Measurements from ENCODE around the gene CYP21A2.

The CYP21A2 gene

DNA sequence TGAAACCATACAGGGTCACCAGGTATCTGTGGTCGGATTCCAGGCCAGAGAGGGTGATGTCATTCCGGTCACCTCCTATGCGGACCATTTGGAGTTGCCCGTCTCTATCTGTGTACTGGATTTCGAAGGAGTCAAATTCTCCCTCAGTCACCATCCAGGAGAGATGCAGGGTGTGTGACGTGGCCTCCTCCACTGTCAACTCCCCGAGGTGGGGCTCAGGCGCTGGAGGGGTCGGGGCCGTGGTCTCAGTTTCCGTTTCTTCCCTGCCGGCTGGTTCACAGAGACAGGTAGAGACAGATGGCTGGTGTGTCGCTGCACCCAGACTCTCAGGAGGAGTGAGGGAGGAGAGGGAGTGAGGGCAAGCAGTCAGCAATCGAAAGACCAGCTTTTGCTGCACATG is 30.7 kb downstream of the CYP21A2 start:
- Histone ChIP-seq H3K4me3 (ENCODE audit: low read length) (no peak overlapping the region), H3K27me3 (ENCODE audit: low read depth, low read length) (no peaks in the 10 kb centered on the region), H4K20me1 (ENCODE audit: insufficient read depth, low read length) (no peaks in the 10 kb centered on the region), H3K79me2 (ENCODE audit: low read length) (no peaks in the 10 kb centered on the region), H3K9me3 (ENCODE audit: insufficient read depth, low read length) (no peaks in the 10 kb centered on the region), H3K4me1 (ENCODE audit: low read length) (no peaks in the 10 kb centered on the region), H3K4me2 (ENCODE audit: low read length) (no peak overlapping the region), H3K27ac (ENCODE audit: low read length) (no peak overlapping the region), H3K36me3 (replicated peaks; ENCODE audit: low read depth, low read length) (no peaks in the 10 kb centered on the region), H2AFZ (ENCODE audit: low read depth, low read length) (no peak overlapping the region), H3K9ac (ENCODE audit: low read length) (no peak overlapping the region)
- TF ChIP-seq CTCF (IDR thresholded peaks at IDR 0.05; ENCODE audit: low read depth, low read length) (no peak), EZH2phosphoT487 (IDR thresholded peaks at IDR 0.05; ENCODE audit: low read depth) (no peak)

- Histone ChIP-seq H3K9me3 (ENCODE audit: insufficient read depth, low read length) (no peaks in the 10 kb centered on the region), H3K4me2 (ENCODE audit: low read length) (no peak overlapping the region), H3K9ac (ENCODE audit: low read length) (no peak overlapping the region), H3K4me1 (ENCODE audit: low read length) (no peaks in the 10 kb centered on the region), H4K20me1 (ENCODE audit: insufficient read depth, low read length) (no peaks in the 10 kb centered on the region), H2AFZ (ENCODE audit: low read depth, low read length) (no peak overlapping the region), H3K27me3 (ENCODE audit: low read depth, low read length) (no peaks in the 10 kb centered on the region), H3K4me3 (ENCODE audit: low read length) (no peak overlapping the region), H3K27ac (ENCODE audit: low read length) (no peak overlapping the region), H3K36me3 (replicated peaks; ENCODE audit: low read depth, low read length) (no peaks in the 10 kb centered on the region), H3K79me2 (ENCODE audit: low read length) (no peaks in the 10 kb centered on the region)
- TF ChIP-seq EZH2phosphoT487 (IDR thresholded peaks at IDR 0.05; ENCODE audit: low read depth) (no peak), CTCF (IDR thresholded peaks at IDR 0.05; ENCODE audit: low read depth, low read length) (no peak)
Observed at GRCh38 chr6:32069460-32069859, 31.2 kb downstream of the CYP21A2 start.

DNA sequence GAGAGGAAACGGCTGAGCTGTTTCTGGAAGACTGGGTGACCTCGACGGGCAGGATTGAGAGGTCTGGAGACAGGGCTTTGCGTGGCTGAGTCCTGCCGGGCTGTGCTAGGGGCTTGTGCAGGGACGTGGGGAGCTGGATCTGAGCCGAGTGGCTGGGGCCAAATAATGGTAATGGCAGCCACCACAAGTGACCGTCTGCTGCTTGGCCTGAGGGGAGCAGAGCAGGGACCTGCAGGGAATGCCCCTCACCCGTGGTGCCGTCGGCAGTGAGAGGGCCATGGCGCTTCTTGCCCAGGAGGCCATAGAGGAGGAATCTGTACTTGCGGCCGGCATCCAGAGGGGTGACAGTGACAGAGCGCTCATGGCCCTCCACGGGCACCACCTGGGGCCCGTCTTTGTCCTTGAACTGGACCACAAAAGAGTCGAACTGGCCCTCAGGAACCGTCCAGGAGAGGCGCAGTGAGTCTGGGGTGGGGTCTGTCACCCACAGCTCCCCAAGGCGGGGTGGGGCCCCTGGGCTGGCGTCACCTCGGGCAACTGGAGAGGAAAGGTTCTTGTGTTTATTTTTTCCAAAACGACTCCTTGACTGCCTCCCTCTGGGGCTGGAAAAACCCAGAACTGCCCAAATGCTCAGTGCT is 31.8 kb downstream of the CYP21A2 start:
- Histone ChIP-seq H4K20me1 (ENCODE audit: insufficient read depth, low read length) (no peaks in the 10 kb centered on the region), H3K4me1 (ENCODE audit: low read length) (no peaks in the 10 kb centered on the region), H3K36me3 (replicated peaks; ENCODE audit: low read depth, low read length) (no peaks in the 10 kb centered on the region), H3K79me2 (ENCODE audit: low read length) (no peaks in the 10 kb centered on the region), H2AFZ (ENCODE audit: low read depth, low read length) (no peak overlapping the region), H3K4me3 (ENCODE audit: low read length) (no peak overlapping the region), H3K27ac (ENCODE audit: low read length) (no peak overlapping the region), H3K4me2 (ENCODE audit: low read length) (no peak overlapping the region), H3K9me3 (ENCODE audit: insufficient read depth, low read length) (no peaks in the 10 kb centered on the region), H3K27me3 (ENCODE audit: low read depth, low read length) (no peaks in the 10 kb centered on the region), H3K9ac (ENCODE audit: low read length) (no peak overlapping the region)
- no peak for TF ChIP-seq CTCF (IDR thresholded peaks at IDR 0.05; ENCODE audit: low read depth, low read length)
- no peak for TF ChIP-seq EZH2phosphoT487 (IDR thresholded peaks at IDR 0.05; ENCODE audit: low read depth)

DNA sequence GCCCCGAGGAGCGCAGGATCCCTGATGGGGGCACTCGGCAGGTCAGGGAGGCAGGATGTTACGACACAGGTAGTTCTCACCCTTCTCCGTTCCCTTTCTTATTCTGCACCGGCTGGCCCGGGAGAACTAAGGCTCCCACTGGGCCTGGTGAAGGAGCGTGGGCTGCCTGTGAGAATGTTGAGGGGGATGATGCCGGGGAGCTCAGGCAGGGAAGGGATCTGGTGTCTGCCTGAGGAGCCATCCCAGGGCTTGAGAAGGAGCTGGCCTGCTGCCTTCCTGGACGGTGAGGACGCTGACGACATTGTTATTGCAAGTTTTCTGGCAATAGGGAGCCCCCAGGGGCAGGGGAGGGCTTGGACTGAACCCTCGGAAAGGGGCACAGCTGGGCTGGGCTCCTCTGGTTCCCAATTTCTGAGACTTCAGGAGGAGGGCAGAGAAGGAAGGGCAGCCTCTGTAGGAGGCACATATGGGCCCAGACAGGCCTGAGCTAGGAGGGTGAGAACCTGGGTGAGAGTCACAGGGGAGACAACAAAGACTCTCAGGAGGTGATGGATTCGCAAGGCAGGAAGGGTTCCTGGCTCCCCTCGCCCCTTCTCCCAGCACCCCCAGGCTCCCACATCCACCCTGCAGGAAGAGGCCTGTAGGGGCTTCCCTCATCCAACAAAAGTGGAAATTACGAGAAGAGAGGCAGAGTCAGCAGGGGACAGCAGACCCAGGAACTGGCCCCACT is 32.8 kb downstream of the CYP21A2 start:
- no peak overlapping the region for H3K27ac ChIP-seq (ENCODE audit: low read length)
- TF ChIP-seq EZH2phosphoT487 (IDR thresholded peaks at IDR 0.05; ENCODE audit: low read depth) = no peak
- TF ChIP-seq CTCF (IDR thresholded peaks at IDR 0.05; ENCODE audit: low read depth, low read length) = no peak

More for the DNA sequence above, 32.8 kb downstream of the CYP21A2 start:
- H3K4me3 ChIP-seq (ENCODE audit: low read length) = no peak overlapping the region
- H4K20me1 ChIP-seq (ENCODE audit: insufficient read depth, low read length) = no peaks in the 10 kb centered on the region
- peaks cover 3% of the 10 kb centered on the region; the same call in 1 of the 2 replicates for H3K27me3 ChIP-seq (ENCODE audit: low read depth, low read length)
- no peaks in the 10 kb centered on the region for H3K36me3 ChIP-seq (replicated peaks; ENCODE audit: low read depth, low read length)
- H3K9ac ChIP-seq (ENCODE audit: low read length) = no peak overlapping the region
- no peaks in the 10 kb centered on the region for H3K9me3 ChIP-seq (ENCODE audit: insufficient read depth, low read length)
- no peak overlapping the region for H3K4me2 ChIP-seq (ENCODE audit: low read length)
- H2AFZ ChIP-seq (ENCODE audit: low read depth, low read length) = no peak overlapping the region
- no peaks in the 10 kb centered on the region for H3K79me2 ChIP-seq (ENCODE audit: low read length)
- H3K4me1 ChIP-seq (ENCODE audit: low read length) = no peaks in the 10 kb centered on the region

Data from OCI-LY3 (cell line).